HG03520 (cell line): Measurements from ENCODE around the gene SNX24.
"Not testable (repeated sequence)": the region's sequence is repeated elsewhere in the genome, so short reads cannot be mapped to it uniquely, and the experiment has no call there.

Experiments used
- ATAC-seq: cut with Tn5 transposase; IDR thresholded peaks from one replicate; pipeline ENCODE4 v1.9.1; 2021; ENCODE audit warnings: mild to moderate bottlenecking, moderate library complexity; ENCODE audit not compliant: unreplicated experiment

SNX24 gene

DNA sequence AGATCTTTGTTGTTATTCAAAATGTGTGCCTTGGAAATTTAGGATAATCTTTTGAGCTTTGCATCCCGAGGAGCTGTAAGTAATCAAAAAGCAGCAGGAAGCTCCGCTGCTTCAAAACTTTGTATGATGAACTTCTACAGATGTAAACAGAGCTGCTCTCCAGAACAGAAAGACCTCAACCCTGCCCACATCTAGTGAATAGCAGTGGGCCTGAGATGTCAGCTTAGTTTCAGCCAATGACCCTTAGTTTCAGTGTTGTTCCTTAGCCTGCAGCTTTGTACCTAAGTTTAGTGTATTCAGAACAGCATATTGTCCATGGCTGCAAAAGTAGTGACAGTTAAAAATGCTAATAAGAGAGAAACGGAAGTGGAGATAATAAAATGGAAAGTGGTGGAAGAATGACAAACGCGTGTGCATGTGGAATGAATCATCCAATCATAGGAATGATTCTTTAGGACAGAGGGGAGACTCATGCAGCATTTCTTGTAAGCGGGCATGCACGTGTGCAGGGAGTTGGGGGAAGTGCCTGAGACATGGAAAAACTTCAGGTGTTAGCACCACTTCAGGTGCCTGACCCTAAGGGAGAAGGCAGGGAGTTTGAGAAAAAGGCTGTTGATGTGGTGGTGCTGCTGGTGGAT, 24.9 kb downstream of the SNX24 start:
- ATAC-seq, result no peak

DNA sequence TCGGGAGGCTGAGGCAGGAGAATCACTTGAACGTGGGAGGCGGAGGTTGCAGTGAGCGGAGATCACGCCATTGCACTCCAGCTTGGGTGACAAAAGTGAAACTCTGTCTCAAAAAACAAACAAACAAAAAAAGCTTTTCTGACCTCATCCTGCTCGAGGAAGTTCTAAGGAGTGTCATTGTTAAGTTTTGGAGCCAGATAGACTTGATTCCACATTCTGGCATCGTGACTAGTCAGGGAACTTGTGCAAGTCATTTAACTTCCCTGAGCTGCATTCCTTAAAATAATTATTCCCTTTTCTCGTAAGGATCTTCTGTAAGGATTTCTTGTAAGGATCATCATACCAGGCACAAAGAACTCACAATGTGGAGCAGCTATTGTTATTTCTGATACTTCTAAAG, 26.2 kb downstream of the SNX24 start:
- no peak for ATAC-seq

DNA sequence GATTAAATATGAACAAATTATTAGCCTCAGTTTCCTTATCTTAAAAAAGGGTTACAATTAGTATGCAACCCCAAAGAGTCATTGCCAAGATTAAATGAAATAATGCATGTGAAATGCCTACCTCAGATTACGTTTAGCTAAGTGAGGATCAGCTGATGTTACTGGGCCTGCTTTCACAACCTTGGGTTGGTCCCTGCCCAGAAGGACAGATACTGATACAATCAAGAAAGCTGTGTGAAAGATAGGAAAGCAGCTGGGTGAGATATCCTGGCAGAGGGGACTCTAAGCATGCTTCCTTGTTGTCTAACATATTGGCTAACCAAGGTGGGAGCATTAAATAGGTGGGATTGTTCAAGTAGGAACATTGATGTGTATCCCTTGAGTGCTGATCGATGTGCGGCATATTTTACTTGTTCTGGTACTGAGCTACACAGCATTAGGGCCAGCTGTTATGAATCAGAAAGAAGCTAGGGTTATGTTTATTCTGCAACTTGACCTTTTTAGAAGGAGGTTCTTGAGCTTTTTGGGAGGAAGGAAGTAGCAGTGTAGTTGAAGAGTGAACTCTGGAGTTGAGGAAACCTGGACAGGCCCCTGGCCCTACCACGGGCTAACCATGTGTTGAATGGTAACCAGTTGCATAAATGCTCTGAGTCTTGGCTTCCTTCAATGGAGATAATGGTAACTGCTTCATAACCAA, 28.9 kb downstream of the SNX24 start:
- no peak for ATAC-seq

- peak; percentile 48 for ATAC-seq
These were observed 32.1 kb downstream of the SNX24 start for GRCh38 chr5:122877518-122877917.

GRCh38 chr5:122879076-122879475, 33.7 kb downstream of the SNX24 start:
- no peak for ATAC-seq

DNA sequence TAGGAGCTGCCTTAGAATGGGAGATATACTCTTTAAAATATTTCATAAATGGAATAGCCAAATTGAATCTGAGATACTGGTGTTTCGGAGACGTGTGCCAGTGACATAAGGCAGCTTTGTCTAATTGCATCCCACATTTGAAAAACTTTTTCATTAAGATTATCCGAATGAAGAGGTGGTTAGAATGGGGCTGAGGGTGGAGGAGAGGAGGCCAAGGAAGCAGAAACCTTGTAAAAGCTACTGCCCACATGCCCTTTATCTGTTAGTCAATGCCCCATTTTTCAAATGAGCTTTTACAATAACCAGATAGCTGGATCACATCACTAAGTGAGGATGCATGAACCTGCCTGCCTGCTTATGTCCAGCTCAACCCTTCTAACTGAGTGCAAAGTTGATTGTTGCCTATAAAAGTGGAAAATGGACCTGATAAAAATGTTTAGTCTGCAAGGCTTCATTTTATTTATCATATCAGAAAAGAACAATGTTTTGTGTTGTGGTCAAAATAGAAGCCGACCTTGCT, 34.8 kb downstream of the SNX24 start:
- no peak for ATAC-seq

- no peak for ATAC-seq
These were observed 35.3 kb downstream of the SNX24 start for GRCh38 chr5:122880749-122881148.

GRCh38 chr5:122882831-122883230, 37.4 kb downstream of the SNX24 start:
- ATAC-seq, result no peak

DNA sequence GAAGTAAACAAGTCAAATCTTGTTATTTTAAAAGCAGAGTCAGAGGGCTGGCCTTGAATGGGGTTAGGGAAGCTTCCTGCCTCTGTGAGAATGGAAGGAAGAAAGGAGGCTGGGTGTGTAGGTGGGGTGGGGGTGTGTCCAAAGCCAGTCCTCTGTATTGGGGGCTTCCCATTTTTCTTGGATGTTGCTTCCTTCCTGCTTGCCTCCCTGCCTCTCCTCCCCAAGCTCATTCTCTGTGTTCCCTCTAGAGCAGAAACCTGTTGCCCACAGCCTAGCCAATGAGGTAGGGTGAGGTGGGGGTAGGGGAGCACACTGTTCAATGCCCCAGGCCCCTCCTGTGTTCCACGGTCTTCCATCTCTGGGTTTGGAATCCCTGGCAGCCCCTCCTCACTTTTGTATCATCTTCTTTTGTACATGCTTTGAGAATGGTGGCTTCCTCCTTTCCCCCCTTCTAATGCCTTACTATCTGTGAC, 39.7 kb downstream of the SNX24 start:
- no peak for ATAC-seq

DNA sequence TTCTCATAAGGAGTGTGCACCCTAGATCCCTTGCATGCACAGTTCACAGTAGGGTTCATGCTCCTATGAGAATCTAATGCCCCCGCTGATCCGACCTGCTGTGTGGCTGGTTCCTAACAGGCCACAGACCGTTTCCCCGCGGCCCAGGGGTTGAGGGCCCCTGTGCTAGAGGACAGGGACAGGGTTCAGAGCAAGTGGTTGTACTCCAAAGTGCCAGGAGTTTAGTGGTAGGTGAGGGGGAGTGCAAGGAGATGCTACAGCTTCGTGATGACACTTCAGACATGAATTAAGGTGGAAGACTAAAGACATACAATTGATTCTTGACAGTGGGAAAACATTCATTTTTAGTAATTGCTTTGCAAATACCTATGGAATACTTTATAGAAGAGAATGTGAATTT, 40.5 kb downstream of the SNX24 start:
- no peak for ATAC-seq

- ATAC-seq, result no peak
These were observed 49.7 kb downstream of the SNX24 start for GRCh38 chr5:122895141-122895540.

DNA sequence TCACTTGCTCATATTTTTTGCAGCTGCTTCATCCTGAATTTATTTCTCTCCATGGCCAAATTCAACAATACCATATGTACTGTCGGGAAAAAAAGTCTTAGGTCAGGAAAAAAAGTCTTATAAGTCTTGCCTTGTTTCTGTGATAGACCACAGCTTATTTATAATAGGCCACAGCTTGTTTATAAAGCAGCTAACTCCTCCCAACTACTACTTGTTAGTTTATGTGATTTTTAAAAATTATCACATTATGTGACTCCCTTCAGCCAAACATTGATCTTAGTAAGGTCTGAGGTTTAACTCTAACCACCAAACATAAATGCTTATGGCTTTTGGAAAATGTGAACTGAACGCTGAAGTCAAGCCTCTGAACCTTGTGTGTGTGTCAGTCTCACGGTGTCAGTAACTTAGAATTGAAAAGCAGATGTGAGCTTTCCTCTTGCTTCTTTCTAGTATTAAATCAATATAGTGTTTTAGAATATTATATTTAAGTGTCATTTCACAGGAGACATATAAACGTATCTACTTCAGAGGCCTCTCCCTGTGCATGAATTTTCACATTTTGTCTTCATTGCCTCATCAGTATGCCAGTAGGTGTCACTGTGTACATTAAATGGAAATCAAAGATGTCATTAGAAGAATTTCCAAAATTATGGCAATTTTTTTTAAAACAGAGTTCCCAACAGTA, 51.3 kb downstream of the SNX24 start:
- no peak for ATAC-seq

GRCh38 chr5:122897283-122897602, 51.8 kb downstream of the SNX24 start:
- ATAC-seq, result no peak

DNA sequence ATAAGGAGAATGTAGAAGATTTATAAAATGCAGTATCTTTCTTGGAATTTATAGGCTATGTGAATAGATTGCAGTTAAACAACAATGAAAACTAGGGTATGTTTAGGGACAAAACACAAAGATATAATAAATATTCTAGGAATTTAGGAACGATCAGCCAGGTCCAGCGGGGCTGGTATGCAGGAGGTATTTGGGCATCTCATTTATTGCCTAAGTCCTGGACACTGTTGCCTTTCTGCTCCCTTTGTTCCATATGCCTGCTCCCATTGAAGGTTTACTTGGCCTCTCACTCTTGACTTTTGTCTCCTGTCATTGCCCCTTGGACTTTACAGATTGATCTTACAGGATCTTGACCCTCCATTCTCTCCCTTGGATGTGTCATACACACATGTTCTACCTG, 55.9 kb downstream of the SNX24 start:
- no peak for ATAC-seq

DNA sequence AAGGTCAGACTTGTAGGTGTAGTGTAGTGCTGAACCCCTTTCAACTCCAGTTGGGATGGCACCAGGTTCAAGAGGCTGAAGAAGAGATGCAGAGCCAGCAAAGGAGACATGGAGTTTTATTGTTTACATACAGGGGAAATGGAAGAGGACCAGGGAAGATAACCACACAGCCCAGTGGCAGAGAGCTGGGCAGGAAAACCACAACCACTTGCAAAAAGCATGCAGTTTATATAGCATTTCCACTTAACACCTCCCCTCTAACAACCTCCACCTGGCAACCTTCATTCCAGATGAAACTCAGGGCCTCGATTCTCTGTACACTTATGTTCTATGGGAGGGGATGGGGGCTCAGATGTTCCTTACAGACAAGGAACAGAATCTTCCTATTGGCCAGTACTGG, 56.9 kb downstream of the SNX24 start:
- no peak for ATAC-seq

DNA sequence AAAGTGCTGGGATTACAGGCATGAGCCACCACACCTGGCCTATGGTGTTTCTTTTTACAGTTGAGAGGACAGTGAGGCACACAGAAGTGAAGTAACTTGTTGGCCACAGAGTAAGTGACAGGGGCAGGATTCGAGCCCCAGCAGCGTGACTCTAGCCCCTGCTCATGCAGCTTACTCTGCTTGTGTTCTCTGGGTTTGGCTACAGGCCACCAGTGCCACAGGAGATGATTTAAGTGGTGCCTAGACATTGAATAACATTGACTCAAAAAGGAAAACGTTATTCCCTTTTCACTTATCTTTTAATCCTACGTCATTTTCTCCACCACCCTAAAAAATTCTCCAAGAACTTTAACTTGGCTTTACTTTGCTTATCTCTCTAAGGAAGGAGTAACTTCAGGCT, 61.4 kb downstream of the SNX24 start:
- ATAC-seq, result no peak

DNA sequence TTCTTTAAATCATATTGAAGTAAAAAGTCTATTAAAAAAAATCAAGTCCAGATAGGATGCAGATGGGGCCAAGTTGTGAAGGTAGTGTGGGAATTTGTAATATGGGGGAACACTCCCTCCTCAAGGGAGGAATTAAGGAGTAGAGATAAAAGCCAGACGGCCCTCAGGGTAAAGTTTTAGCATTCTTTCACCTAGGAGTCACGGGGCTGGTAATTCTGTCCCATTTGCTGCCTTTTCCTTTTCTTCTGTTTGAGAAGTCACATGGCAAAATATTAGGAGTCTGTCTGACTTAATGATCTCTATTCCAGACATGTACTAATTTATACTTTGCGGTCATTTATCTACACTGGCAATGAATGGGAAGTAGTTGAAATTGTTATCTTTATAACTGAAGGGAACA, 61.9 kb downstream of the SNX24 start:
- ATAC-seq, result no peak

GRCh38 chr5:122908108-122908507, 62.7 kb downstream of the SNX24 start:
- no peak for ATAC-seq

DNA sequence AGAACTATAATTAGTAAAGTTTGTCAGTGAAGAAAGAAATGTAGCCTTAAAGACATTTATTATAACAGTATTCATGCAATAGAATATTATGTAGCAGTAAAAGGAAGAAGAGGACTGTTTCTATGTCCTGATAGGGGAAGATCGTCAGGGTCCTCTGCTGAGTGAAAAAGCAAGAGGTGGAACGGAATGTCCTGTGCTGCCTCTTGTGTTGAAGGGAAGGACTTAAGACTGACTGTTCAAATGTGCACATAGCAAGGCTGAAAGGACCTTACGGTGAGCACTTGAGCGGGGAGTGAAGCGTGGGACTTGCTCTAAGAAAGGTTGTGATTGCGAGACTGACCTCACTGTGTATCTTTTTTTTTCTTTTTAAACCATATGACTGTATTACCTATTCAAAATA, 63.2 kb downstream of the SNX24 start:
- ATAC-seq, result no peak

- ATAC-seq, result no peak
These were observed 64.2 kb downstream of the SNX24 start for GRCh38 chr5:122909470-122910100.

GRCh38 chr5:122913436-122913835, 68.0 kb downstream of the SNX24 start:
- ATAC-seq, result not testable (repeated sequence)
